PC-3 (cell line): ENCODE measurements around the gene VWCE.

ENCODE experiments used
- CTCF ChIP-seq: fragments of 300-600 bp; sonication (generic); conservative IDR thresholded peaks from 2 replicates; pipeline ENCODE4 v1.5.1; 2017; ENCODE audit warnings: antibody characterized with exemption, low read depth, mild to moderate bottlenecking, low read length
- EZH2 ChIP-seq: fragments of 300-600 bp; sonication (generic); IDR thresholded peaks from one replicate; pipeline ENCODE4 v1.6.1; 2017; ENCODE audit warnings: antibody characterized with exemption, mild to moderate bottlenecking, low read length; ENCODE audit not compliant: unreplicated experiment

- TF ChIP-seq CTCF (no peak), EZH2 (no peak)
Observed at GRCh38 chr11:61338783-61339489, 43.8 kb upstream of the VWCE start.
